PC-3 (cell line): ENCODE results near the gene PLXNB3. TPM values are rescaled to one million over a fixed set of nuclear protein-coding genes. Genes with fewer than 3 reads are reported as not detected.

ENCODE experiments used
- ATAC-seq: fragments of 200-7000 bp; cut with Tn5 transposase; 2 replicates; pipeline ENCODE4 v1.9.1; 2020; ENCODE audit warnings: mild to moderate bottlenecking, moderate library complexity
- BruUV-seq: library from RNA; stranded (reverse); fragments of 400-500 nt; replicated peaks from 2 replicates; lab custom pipeline; 2021; lab: Mats Ljungman, UMichigan
- CTCF ChIA-PET: fragments of 300-600 bp; sonication (Branson Sonifier 250); formaldehyde crosslinking; loops from one replicate; lab custom pipeline; 2022; ENCODE audit warnings: antibody characterized with exemption; lab: Charles Lee
- POLR2A ChIA-PET: fragments of 300-600 bp; sonication (Branson Sonifier 250); formaldehyde crosslinking; loops from one replicate; lab custom pipeline; 2022; ENCODE audit warnings: antibody characterized with exemption; ENCODE audit not compliant: unreplicated experiment; lab: Charles Lee
- DNase-seq: peaks from one replicate; pipeline ENCODE4 v3.0.0-alpha.2; 2015
- H2AFZ ChIP-seq: fragments of 300-600 bp; sonication (generic); 2 replicates; pipeline ENCODE4 v1.6.0; 2016; ENCODE audit warnings: antibody characterized with exemption, low read length
- H3F3A ChIP-seq: fragments of 300-600 bp; sonication (generic); one replicate; pipeline ENCODE4 v1.6.0; 2017; ENCODE audit warnings: antibody characterized with exemption, low read length, control low read depth, mild to moderate bottlenecking; ENCODE audit not compliant: unreplicated experiment
- H3K27ac ChIP-seq: fragments of 300-600 bp; sonication (generic); 2 replicates; pipeline ENCODE4 v1.5.1; 2016; ENCODE audit warnings: mild to moderate bottlenecking, low read length
- H3K27me3 ChIP-seq: fragments of 300-600 bp; sonication (generic); 2 replicates; pipeline ENCODE4 v1.6.1; 2016; ENCODE audit warnings: low read length, mixed read lengths
- H3K36me3 ChIP-seq: fragments of 300-600 bp; sonication (generic); 2 replicates; pipeline ENCODE4 v1.6.1; 2016; ENCODE audit warnings: low read depth, mixed run types, low read length, mixed read lengths
- H3K4me1 ChIP-seq: fragments of 300-600 bp; sonication (generic); 2 replicates; pipeline ENCODE4 v1.5.1; 2016; ENCODE audit warnings: low read length; ENCODE audit not compliant: insufficient read depth
- H3K4me2 ChIP-seq: fragments of 300-600 bp; sonication (generic); 2 replicates; pipeline ENCODE4 v1.6.0; 2016; ENCODE audit warnings: low read length
- H3K4me3 ChIP-seq: fragments of 300-600 bp; sonication (generic); 2 replicates; pipeline ENCODE4 v1.5.1; 2016; ENCODE audit warnings: mild to moderate bottlenecking, low read length, mixed read lengths
- H3K79me2 ChIP-seq: fragments of 300-600 bp; sonication (generic); 2 replicates; pipeline ENCODE4 v1.6.1; 2017; ENCODE audit warnings: low read length, mixed read lengths
- H3K9ac ChIP-seq: fragments of 300-600 bp; sonication (generic); 2 replicates; pipeline ENCODE4 v1.6.0; 2016; ENCODE audit warnings: mild to moderate bottlenecking, low read length
- H3K9me2 ChIP-seq: fragments of 300-600 bp; sonication (generic); replicated peaks from 2 replicates; pipeline ENCODE4 v1.6.1; 2016; ENCODE audit warnings: mixed run types, low read length, mixed read lengths
- H3K9me3 ChIP-seq: fragments of 300-600 bp; sonication (generic); 2 replicates; pipeline ENCODE4 v1.6.1; 2016; ENCODE audit warnings: low read length, mixed read lengths
- H4K20me1 ChIP-seq: fragments of 300-600 bp; sonication (generic); 2 replicates; pipeline ENCODE4 v1.6.1; 2016; ENCODE audit warnings: low read length, mixed read lengths
- CTCF ChIP-seq: fragments of 300-600 bp; sonication (generic); conservative IDR thresholded peaks from 2 replicates; pipeline ENCODE4 v1.5.1; 2017; ENCODE audit warnings: antibody characterized with exemption, low read depth, mild to moderate bottlenecking, low read length
- EZH2 ChIP-seq: fragments of 300-600 bp; sonication (generic); IDR thresholded peaks from one replicate; pipeline ENCODE4 v1.6.1; 2017; ENCODE audit warnings: antibody characterized with exemption, mild to moderate bottlenecking, low read length; ENCODE audit not compliant: unreplicated experiment
- EZH2phosphoT487 ChIP-seq: fragments of 300-600 bp; sonication (generic); IDR thresholded peaks from 2 replicates; pipeline ENCODE4 v1.6.1; 2018; ENCODE audit warnings: mild to moderate bottlenecking, antibody characterized with exemption, low read length, borderline replicate concordance
- intact Hi-C: fragments of 100-400 bp; cut with micrococcal nuclease; formaldehyde crosslinking; loops from 2 replicates; pipeline ENCODE4 v1.9.0; 2023
- total RNA-seq: library from RNA; depleted of rRNA; stranded (reverse); fragments of >200 nt; gene quantifications from 2 replicates; pipeline ENCODE4 v1.2.3, GENCODE V29; 2014

PLXNB3 gene
- total RNA-seq, 1 experiment from 2014 or later: 27.3 TPM

- no peak overlapping the region for H2AFZ ChIP-seq
- H3K4me1 ChIP-seq: peaks cover 28% of the 10 kb centered on the region
- peaks cover 25% of the 10 kb centered on the region for H3K79me2 ChIP-seq
- H3K27me3 ChIP-seq: no peaks in the 10 kb centered on the region
- ATAC-seq: no peak
- H3K9ac ChIP-seq: no peak overlapping the region
- POLR2A ChIA-PET: no interaction called here
- H3K4me3 ChIP-seq: peak overlapping the region; percentile 68; the same call in 1 of the 2 replicates
- CTCF ChIA-PET: interaction anchor here (1.0 kb wide), 2 partner anchors 156 to 180 kb away, joined by 3 to 5 read pairs; no protein-coding TSS in a partner anchor
- DNase-seq: no peak
- H3K27ac ChIP-seq: peak overlapping the region; percentile 86
- intact Hi-C loops: no loop called here
- H3K36me3 ChIP-seq: no peaks in the 10 kb centered on the region
- no peaks in the 10 kb centered on the region for H3F3A ChIP-seq
- no TSS peak for BruUV-seq
- H3K4me2 ChIP-seq: peak overlapping the region; percentile 97
- no peaks in the 10 kb centered on the region for H4K20me1 ChIP-seq
- no peaks in the 10 kb centered on the region for H3K9me3 ChIP-seq
- H3K9me2 ChIP-seq: no peaks in the 10 kb centered on the region
- TF ChIP-seq EZH2phosphoT487: no peak
- no peak for TF ChIP-seq EZH2
- TF ChIP-seq CTCF: no peak
These were observed 3.0 kb downstream of the PLXNB3 start for GRCh38 chrX:153766871-153767673.

GRCh38 chrX:153767674-153768055 is 3.6 kb downstream of the PLXNB3 start:
- ATAC-seq: no peak
- Histone ChIP-seq H3K9me3 (no peaks in the 10 kb centered on the region), H3K9me2 (no peaks in the 10 kb centered on the region), H3K4me3 (no peak overlapping the region), H3K27me3 (no peaks in the 10 kb centered on the region), H4K20me1 (no peaks in the 10 kb centered on the region), H3K9ac (no peak overlapping the region), H3F3A (no peaks in the 10 kb centered on the region), H3K36me3 (no peaks in the 10 kb centered on the region), H3K27ac (no peak overlapping the region), H2AFZ (no peak overlapping the region), H3K79me2 (peaks cover 25% of the 10 kb centered on the region), H3K4me1 (peaks cover 28% of the 10 kb centered on the region), H3K4me2 (no peak overlapping the region)
- TF ChIP-seq CTCF (no peak), EZH2 (no peak), EZH2phosphoT487 (no peak)
- intact Hi-C loops: no loop called here
- no peak for DNase-seq
- CTCF ChIA-PET: no interaction called here
- POLR2A ChIA-PET: no interaction called here
- BruUV-seq: no TSS peak
